A549 (cell line): Measurements from ENCODE around the gene SARM1. TPM values are rescaled to one million over a fixed set of nuclear protein-coding genes. Genes with fewer than 3 reads are reported as not detected.

Experiments
- ATAC-seq, 2 experiments: fragments of 200-7000 bp in 1 of 2; fragments of >200 bp in 1 of 2; cut with Nextera tagmentation in 1 of 2; cut with Tn5 transposase in 1 of 2; 3 replicates each; pipeline versions ENCODE4 v1.8.0 to v1.9.1; 2018 to 2020; ENCODE audit warnings: mild to moderate bottlenecking in 1 of 2, moderate library complexity in 1 of 2
- CTCF ChIA-PET: fragments of 300-600 bp; sonication (Branson Sonifier 250); formaldehyde crosslinking; extraction: SDS; loops from one replicate; lab custom pipeline; 2021; ENCODE audit warnings: antibody characterized with exemption, inconsistent platforms; lab: Yijun Ruan, JAX
- POLR2A ChIA-PET: fragments of 350-600 bp; formaldehyde crosslinking; extraction: SDS; loops from one replicate; lab custom pipeline; 2021; ENCODE audit warnings: antibody characterized with exemption, inconsistent platforms; lab: Yijun Ruan, JAX
- DNase-seq, 2 experiments: peaks; one replicate each; pipeline versions ENCODE4 v3.0.0 to v3.0.0-alpha.2; 2011 to 2016; ENCODE audit warnings: low read depth in 1 of 2, low spot score in 1 of 2
- FAIRE-seq: peaks from 2 replicates; lab custom pipeline; 2011; peaks lifted over from hg19 to GRCh38; lab: Jason Lieb, UNC
- H3K27ac ChIP-seq, 2 experiments: fragments of >200 bp; sonication (Bioruptor Twin); formaldehyde crosslinking; 3 replicates each; pipeline ENCODE4 v1.5.1; 2016 to 2017
- H3K4me1 ChIP-seq: fragments of >200 bp; sonication (Bioruptor Twin); formaldehyde crosslinking; 3 replicates; pipeline ENCODE4 v1.6.1; 2016
- H3K4me2 ChIP-seq: fragments of >200 bp; sonication (Bioruptor Twin); formaldehyde crosslinking; 3 replicates; pipeline ENCODE4 v1.6.1; 2016
- H3K4me3 ChIP-seq: fragments of >200 bp; sonication (Bioruptor Twin); formaldehyde crosslinking; 3 replicates; pipeline ENCODE4 v1.5.1; 2016
- H3K9me3 ChIP-seq: fragments of >200 bp; sonication (Bioruptor Twin); formaldehyde crosslinking; 3 replicates; pipeline ENCODE4 v1.6.1; 2016
- CTCF ChIP-seq: fragments of >200 bp; sonication (Bioruptor Twin); formaldehyde crosslinking; IDR thresholded peaks from 3 replicates; pipeline ENCODE4 v1.5.1; 2016
- ESRRA ChIP-seq: fragments of 150-350 bp; IDR thresholded peaks from 2 replicates; pipeline ENCODE4 v1.6.1; 2014; ENCODE audit warnings: mild to moderate bottlenecking, low read length, borderline replicate concordance
- FOSL2 ChIP-seq, 2 experiments: fragments of 450-650 bp in 1 of 2; fragments of >200 bp in 1 of 2; sonication (Bioruptor Twin) in 1 of 2; formaldehyde crosslinking; IDR thresholded peaks; 2 replicates each; pipeline versions ENCODE4 v1.5.0 to v1.6.1; 2016 to 2020; ENCODE audit warnings: mild to moderate bottlenecking in 1 of 2, moderate library complexity in 1 of 2
- HEYL ChIP-seq: fragments of 250-450 bp; sonication (Bioruptor Pico); IDR thresholded peaks from 2 replicates; pipeline ENCODE4 v1.8.0; 2021; ENCODE audit warnings: mild to moderate bottlenecking, moderate library complexity
- HOXA7 ChIP-seq: fragments of 250-450 bp; sonication (Bioruptor Pico); IDR thresholded peaks from 2 replicates; pipeline ENCODE4 v1.5.0; 2020; ENCODE audit warnings: mild to moderate bottlenecking, moderate library complexity
- HOXB13 ChIP-seq: fragments of 250-450 bp; sonication (Bioruptor Pico); IDR thresholded peaks from 2 replicates; pipeline ENCODE4 v1.5.0; 2020; ENCODE audit warnings: low read depth, mild to moderate bottlenecking, moderate library complexity
- JUNB ChIP-seq: fragments of >200 bp; sonication (Bioruptor Twin); formaldehyde crosslinking; IDR thresholded peaks from 2 replicates; pipeline ENCODE4 v1.6.1; 2016
- NFE2L2 ChIP-seq: fragments of 150-350 bp; conservative IDR thresholded peaks from 2 replicates; pipeline ENCODE4 v1.6.1; 2014; ENCODE audit warnings: low read length
- PHF8 ChIP-seq: fragments of 200-600 bp; sonication (generic); IDR thresholded peaks from 2 replicates; pipeline ENCODE4 v1.6.1; 2016; ENCODE audit warnings: low read depth, mild to moderate bottlenecking, antibody characterized with exemption, moderate library complexity, borderline replicate concordance
- POLR2A ChIP-seq: IDR thresholded peaks from 2 replicates; pipeline ENCODE4 v1.6.1; 2012; ENCODE audit warnings: mild to moderate bottlenecking, low read length
- POLR2AphosphoS2 ChIP-seq: conservative IDR thresholded peaks from 2 replicates; pipeline ENCODE4 v1.6.1; 2012; ENCODE audit warnings: low read length, improper control_type of control experiment, inconsistent platforms
- RARB ChIP-seq: fragments of 250-450 bp; sonication (Bioruptor Pico); IDR thresholded peaks from 2 replicates; pipeline ENCODE4 v1.8.0; 2021; ENCODE audit warnings: mild to moderate bottlenecking, moderate library complexity
- ZFP36 ChIP-seq: fragments of 450-650 bp; IDR thresholded peaks from 2 replicates; pipeline ENCODE4 v1.6.1; 2014; ENCODE audit warnings: borderline replicate concordance; ENCODE audit not compliant: partially characterized antibody
- ZSCAN20 ChIP-seq: fragments of 250-450 bp; sonication (Bioruptor Pico); IDR thresholded peaks from 2 replicates; pipeline ENCODE4 v1.8.0; 2022; ENCODE audit warnings: mild to moderate bottlenecking, moderate library complexity
- WGBS: methylation state at CpG from one replicate; pipeline ENCODE4 v1.1.6; 2017; ENCODE audit errors: missing lambda C conversion rate; 5-methylcytosine and 5-hydroxymethylcytosine counted together
- polyA plus RNA-seq, 4 experiments: library from polyadenylated mRNA; depleted of rRNA in 3 of 4; stranded (reverse); fragments of >200 nt; fragmentation: RNase III in 1 of 4; extraction: RNeasy Plus Mini Kit Qiagen cat#74134 plus additional on column Dnase treatment in 1 of 4; gene quantifications; 2 replicates in 3 of 4; 3 replicates in 1 of 4; pipeline ENCODE4 v1.2.3, GENCODE V29; 2011 to 2017
- TF ChIP-seq, protein P1 (sequence below): fragments of 250-450 bp; sonication (Bioruptor Pico); IDR thresholded peaks from 2 replicates; pipeline ENCODE4 v1.5.0; 2020; ENCODE audit warnings: low read depth, mild to moderate bottlenecking, moderate library complexity
- TF ChIP-seq, protein P2 (sequence below): IDR thresholded peaks from 2 replicates; pipeline ENCODE4 v1.6.1; 2012

Gene SARM1
- polyA plus RNA-seq, 2 of the 4 experiments (the other 2 are of a cell fraction), result 4.0 to 6.9 TPM

DNA sequence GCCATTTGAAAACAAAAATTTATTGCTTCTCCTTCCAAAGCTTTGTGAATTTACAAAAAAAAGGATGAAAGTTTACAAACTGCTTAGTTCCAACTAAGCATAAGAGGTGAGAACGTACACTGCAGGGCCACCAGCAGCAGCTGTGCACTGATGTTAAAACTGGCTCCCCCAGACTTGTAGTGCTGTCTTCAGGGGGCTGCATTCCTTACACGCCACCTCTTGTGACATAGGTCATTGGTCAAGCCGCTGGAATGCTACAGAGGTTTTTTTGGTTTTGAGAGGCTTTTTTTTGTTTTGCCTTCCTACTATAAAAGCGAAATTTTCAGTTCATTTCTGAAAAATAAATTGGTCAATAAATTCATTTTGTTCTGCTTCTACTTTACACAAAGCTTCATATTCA lies 43.2 kb upstream of the SARM1 start (continued):
- TF ChIP-seq, protein P1, sequence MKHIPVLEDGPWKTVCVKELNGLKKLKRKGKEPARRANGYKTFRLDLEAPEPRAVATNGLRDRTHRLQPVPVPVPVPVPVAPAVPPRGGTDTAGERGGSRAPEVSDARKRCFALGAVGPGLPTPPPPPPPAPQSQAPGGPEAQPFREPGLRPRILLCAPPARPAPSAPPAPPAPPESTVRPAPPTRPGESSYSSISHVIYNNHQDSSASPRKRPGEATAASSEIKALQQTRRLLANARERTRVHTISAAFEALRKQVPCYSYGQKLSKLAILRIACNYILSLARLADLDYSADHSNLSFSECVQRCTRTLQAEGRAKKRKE (CRISPR knock-in tag), result no peak
- TF ChIP-seq ZSCAN20, result no peak
- TF ChIP-seq PHF8, result no peak
- no peak for TF ChIP-seq NFE2L2
- TF ChIP-seq ESRRA, result no peak

- peaks cover 10% of the 10 kb centered on the region; the same call in 2 of the 3 replicates for H3K4me1 ChIP-seq
- H3K4me2 ChIP-seq, result no peak overlapping the region
- ATAC-seq (no peak), DNase-seq (no peak), FAIRE-seq (no peak)
- TF ChIP-seq JUNB (no peak), CTCF (no peak), ZFP36 (no peak), HEYL (CRISPR knock-in tag) (no peak), HOXB13 (CRISPR knock-in tag) (no peak), FOSL2 (IDR thresholded peaks at IDR 0.05) (no peak), FOSL2 (CRISPR knock-in tag; IDR thresholded peaks at IDR 0.05) (no peak), POLR2AphosphoS2 (no peak), HOXA7 (CRISPR knock-in tag) (no peak)
- TF ChIP-seq, protein P2, sequence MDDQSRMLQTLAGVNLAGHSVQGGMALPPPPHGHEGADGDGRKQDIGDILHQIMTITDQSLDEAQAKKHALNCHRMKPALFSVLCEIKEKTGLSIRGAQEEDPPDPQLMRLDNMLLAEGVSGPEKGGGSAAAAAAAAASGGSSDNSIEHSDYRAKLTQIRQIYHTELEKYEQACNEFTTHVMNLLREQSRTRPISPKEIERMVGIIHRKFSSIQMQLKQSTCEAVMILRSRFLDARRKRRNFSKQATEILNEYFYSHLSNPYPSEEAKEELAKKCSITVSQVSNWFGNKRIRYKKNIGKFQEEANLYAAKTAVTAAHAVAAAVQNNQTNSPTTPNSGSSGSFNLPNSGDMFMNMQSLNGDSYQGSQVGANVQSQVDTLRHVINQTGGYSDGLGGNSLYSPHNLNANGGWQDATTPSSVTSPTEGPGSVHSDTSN, result no peak
- CTCF ChIA-PET, result interaction anchor here (1.6 to 7.0 kb wide), 3 partner anchors 10 to 79 kb away, joined by 6 to 39 read pairs (median 10); partner anchors contain the start of gene TMEM97
- WGBS, result 87% methylated on average over 5 of the region's 5 CpGs
- no peak overlapping the region for H3K27ac ChIP-seq
- POLR2A ChIA-PET, result interaction anchor here (1.2 kb wide), 1 partner anchor 27 kb away, joined by 4 read pairs; the partner anchor contains the start of gene POLDIP2
- no peak overlapping the region for H3K4me3 ChIP-seq
- H3K9me3 ChIP-seq, result no peaks in the 10 kb centered on the region
Measured at GRCh38 chr17:28330671-28331070, 40.8 kb upstream of the SARM1 start.

DNA sequence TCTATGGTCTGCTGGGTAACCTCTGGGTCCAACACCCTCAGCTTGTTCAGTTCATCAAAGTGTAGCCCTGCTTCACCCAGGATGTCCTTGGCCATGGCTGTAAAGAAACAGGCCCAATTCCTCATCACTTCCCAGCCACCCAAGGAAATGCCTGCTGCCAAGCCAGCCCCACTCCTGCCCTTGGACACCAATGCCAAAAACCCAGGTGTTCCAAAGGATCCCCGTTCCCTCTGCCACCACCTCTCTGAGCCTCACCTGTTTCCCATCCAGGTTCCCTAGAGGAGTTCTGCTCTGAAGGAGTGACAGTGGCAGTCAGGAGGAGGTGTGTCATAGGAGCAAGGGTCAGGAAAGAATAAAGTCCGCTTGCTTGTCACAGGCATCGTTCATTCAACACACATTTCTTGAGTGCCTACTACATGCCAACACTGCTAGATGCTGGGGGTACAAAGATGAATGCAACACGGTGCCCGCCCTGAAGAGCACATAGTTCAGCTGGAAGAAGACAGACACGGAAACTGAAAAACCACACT lies 39.5 kb upstream of the SARM1 start:
- 88% methylated on average over 6 of the region's 6 CpGs for WGBS
- H3K4me2 ChIP-seq, result no peak overlapping the region
- TF ChIP-seq RARB, result no peak
- ChIA-PET CTCF (interaction anchor here (0.6 to 7.0 kb wide), 4 partner anchors 11 to 114 kb away, joined by 3 to 39 read pairs (median 4); partner anchors contain the start of gene TMEM97), POLR2A (interaction anchor here (0.5 kb wide), 1 partner anchor 36 kb away, joined by 3 read pairs; no protein-coding TSS in a partner anchor)
- H3K4me1 ChIP-seq, result peaks cover 16% of the 10 kb centered on the region
- ATAC-seq, result no peak
- no peak overlapping the region for H3K27ac ChIP-seq
- no peak for DNase-seq
- H3K9me3 ChIP-seq, result no peaks in the 10 kb centered on the region
- no peak overlapping the region for H3K4me3 ChIP-seq
- no peak for FAIRE-seq

DNA sequence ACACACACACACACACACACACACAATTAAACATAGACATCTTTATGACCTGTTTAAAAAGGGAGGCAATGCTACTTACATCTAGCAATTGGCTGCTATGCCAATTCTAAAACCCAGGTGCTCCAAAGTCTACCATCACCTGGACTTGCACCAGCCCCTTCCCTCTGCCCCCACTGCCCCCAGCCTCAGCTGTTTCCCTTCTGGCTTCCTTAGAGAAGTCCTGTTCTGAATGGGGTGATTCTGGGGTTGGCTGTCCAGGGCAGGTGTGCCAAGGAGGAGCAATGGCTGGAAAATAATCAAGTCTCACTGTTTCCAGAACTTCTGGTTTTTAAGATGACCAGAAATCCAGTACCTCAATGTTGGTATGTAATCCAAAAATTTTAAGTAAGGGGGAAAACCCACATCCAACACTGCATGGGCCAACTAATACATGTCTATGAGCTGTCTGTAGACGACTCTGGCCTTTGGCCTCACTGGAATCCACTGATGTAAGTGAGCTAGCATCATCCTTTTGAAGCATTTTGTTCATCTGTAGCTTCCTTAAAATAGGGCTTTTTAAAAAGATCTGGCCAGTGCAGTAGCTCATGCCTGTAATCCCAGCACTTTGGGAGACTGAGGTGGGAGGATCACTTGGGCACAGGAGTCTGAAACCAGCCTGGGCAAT lies 38.3 kb upstream of the SARM1 start:
- CTCF ChIA-PET, result interaction anchor here (0.7 to 7.0 kb wide), 7 partner anchors 13 to 144 kb away, joined by 3 to 39 read pairs (median 4); partner anchors contain the start of gene TMEM97
- DNase-seq (no peak), ATAC-seq (no peak), FAIRE-seq (no peak)
- POLR2A ChIA-PET, result interaction anchor here (2.0 kb wide), 1 partner anchor 24 kb away, joined by 6 read pairs; the partner anchor contains the start of gene POLDIP2
- 45% methylated on average over 1 of the region's 1 CpG for WGBS
- no peak overlapping the region; the same call in 2 of the 3 replicates for H3K4me2 ChIP-seq
- no peak for TF ChIP-seq POLR2A
- TF ChIP-seq, all 56 proteins: peak for 0
- Histone ChIP-seq H3K27ac (no peak overlapping the region), H3K4me1 (peaks cover 26% of the 10 kb centered on the region), H3K4me3 (no peak overlapping the region), H3K9me3 (no peaks in the 10 kb centered on the region)
